Rectal smooth muscle tissue (tissue), 1 donor: Measurements from ENCODE around the gene ARL15.

Source experiments
- H3K27ac ChIP-seq: one replicate; pipeline ENCODE4 v1.7.0; 2013; ENCODE audit warnings: low read depth, low read length, inconsistent platforms
- H3K27me3 ChIP-seq: one replicate; pipeline ENCODE4 v1.7.0; 2013; ENCODE audit warnings: low read length; ENCODE audit not compliant: control insufficient read depth, insufficient read depth
- H3K36me3 ChIP-seq: one replicate; pipeline ENCODE4 v1.7.0; 2013; ENCODE audit warnings: low read length; ENCODE audit not compliant: control insufficient read depth, insufficient read depth
- H3K4me1 ChIP-seq: one replicate; pipeline ENCODE4 v1.7.0; 2013; ENCODE audit warnings: low read length; ENCODE audit not compliant: control insufficient read depth, insufficient read depth
- H3K4me3 ChIP-seq: one replicate; pipeline ENCODE4 v1.7.0; 2013; ENCODE audit warnings: low read length
- H3K9ac ChIP-seq: one replicate; pipeline ENCODE4 v1.7.0; 2013; ENCODE audit warnings: low read length

ARL15 gene

DNA sequence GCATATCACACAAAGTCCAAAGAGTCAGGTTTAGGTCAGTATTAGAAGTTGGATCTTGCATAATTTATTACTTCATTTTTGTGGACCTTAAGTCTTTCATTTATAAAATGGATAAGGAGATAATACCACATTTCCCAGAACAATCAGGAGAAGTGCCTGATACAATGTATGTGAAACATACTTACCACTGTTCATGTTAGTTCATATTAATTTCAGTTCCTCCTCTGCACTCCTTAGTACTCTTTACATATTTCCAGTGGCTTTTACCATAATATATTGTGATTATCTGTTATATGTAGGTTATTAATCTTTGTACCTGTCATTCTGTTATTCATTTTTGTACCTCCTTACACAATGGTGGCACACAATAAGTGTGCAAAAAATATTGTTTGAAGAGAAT lies 214.4 kb downstream of the ARL15 start:
- H3K27ac ChIP-seq, result no peak overlapping the region
- no peak overlapping the region for H3K4me3 ChIP-seq
- H3K9ac ChIP-seq, result no peak overlapping the region
- H3K36me3 ChIP-seq, result no peaks in the 10 kb centered on the region
- peaks cover 17% of the 10 kb centered on the region for H3K4me1 ChIP-seq
- H3K27me3 ChIP-seq, result no peaks in the 10 kb centered on the region

DNA sequence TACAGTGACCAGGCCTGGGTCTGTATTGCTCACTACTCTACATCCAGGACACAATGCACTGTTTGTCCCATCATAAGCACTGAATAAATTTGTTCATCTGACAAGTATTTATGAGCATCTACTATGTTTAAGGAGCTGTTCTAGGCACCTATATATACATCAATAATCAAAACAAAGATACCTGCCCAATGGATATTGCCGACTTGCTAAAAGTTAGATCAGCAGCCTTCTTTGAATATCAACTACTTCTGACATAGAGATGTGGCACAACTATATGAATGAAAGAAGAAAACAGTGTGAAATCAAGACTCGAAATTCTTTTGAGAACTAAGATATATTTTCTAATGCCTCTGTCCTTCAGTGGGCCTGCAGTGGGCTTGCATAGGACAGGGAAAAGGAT lies 215.7 kb downstream of the ARL15 start:
- H3K4me1 ChIP-seq, result peaks cover 17% of the 10 kb centered on the region
- no peak overlapping the region for H3K4me3 ChIP-seq
- H3K27me3 ChIP-seq, result no peaks in the 10 kb centered on the region
- no peaks in the 10 kb centered on the region for H3K36me3 ChIP-seq
- no peak overlapping the region for H3K27ac ChIP-seq
- no peak overlapping the region for H3K9ac ChIP-seq

GRCh38 chr5:54093861-54094260 lies 216.5 kb downstream of the ARL15 start:
- no peak overlapping the region for H3K4me3 ChIP-seq
- H3K27ac ChIP-seq, result no peak overlapping the region
- H3K4me1 ChIP-seq, result peaks cover 17% of the 10 kb centered on the region
- no peaks in the 10 kb centered on the region for H3K27me3 ChIP-seq
- no peaks in the 10 kb centered on the region for H3K36me3 ChIP-seq
- H3K9ac ChIP-seq, result no peak overlapping the region

- Histone ChIP-seq H3K4me3 (no peak overlapping the region), H3K27me3 (no peaks in the 10 kb centered on the region), H3K36me3 (no peaks in the 10 kb centered on the region), H3K27ac (no peak overlapping the region), H3K4me1 (peaks cover 17% of the 10 kb centered on the region), H3K9ac (no peak overlapping the region)
Measured at GRCh38 chr5:54093081-54093492, 217.3 kb downstream of the ARL15 start.

GRCh38 chr5:54091307-54092130 lies 218.9 kb downstream of the ARL15 start:
- H3K27me3 ChIP-seq, result no peaks in the 10 kb centered on the region
- H3K4me1 ChIP-seq, result peaks cover 17% of the 10 kb centered on the region
- no peak overlapping the region for H3K27ac ChIP-seq
- H3K4me3 ChIP-seq, result no peak overlapping the region
- no peak overlapping the region for H3K9ac ChIP-seq
- H3K36me3 ChIP-seq, result no peaks in the 10 kb centered on the region

DNA sequence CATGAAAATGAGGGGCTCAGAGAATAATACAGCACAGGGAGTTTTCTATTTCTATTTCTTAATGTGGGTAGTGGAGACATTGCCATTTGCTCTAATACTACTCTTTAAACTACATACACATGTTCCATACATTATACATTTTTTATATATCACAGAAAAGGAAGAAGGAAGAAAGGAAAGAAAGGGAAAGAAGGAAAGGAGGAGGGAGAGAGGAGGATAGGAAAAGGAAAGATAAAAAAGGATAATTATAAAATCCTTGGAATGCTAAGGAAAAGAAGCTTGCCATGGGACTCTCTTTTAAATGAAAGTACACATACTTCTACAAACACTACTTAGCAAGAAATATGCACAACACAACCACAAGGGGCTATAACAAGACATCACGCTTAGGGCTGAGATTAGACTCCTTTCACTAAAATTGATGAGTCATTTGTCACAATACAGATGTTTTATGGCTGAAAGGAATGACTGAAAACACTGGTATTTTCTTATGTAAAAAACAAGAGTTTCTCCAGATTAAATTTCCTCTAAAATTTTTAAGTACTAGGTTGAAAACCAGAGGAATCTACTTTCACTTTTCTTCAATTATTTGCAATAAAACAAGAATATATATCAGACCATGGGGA lies 219.8 kb downstream of the ARL15 start:
- Histone ChIP-seq H3K27me3 (no peaks in the 10 kb centered on the region), H3K36me3 (no peaks in the 10 kb centered on the region), H3K9ac (no peak overlapping the region), H3K4me3 (no peak overlapping the region), H3K27ac (no peak overlapping the region), H3K4me1 (peaks cover 17% of the 10 kb centered on the region)

DNA sequence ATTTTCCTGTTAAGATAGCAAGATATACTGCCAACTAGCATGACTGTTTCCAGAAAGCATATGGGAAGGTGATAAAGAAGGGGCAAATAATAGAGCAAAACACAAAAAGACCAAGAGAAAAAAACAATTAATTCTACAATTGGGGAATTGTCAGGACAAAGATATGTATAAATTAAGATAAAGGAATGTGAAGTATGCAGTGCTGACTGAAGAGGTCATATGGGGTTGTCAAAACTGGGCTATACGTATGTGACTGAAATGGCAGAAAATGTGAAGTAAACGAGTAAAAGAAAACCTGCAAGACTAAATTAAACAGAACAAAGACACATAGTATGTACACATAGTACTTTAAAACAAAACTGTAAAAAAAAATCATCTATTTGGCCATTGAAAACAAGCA lies 222.3 kb downstream of the ARL15 start:
- Histone ChIP-seq H3K27me3 (no peaks in the 10 kb centered on the region), H3K9ac (no peak overlapping the region), H3K27ac (no peak overlapping the region), H3K36me3 (no peaks in the 10 kb centered on the region), H3K4me3 (no peak overlapping the region), H3K4me1 (peaks cover 10% of the 10 kb centered on the region)

DNA sequence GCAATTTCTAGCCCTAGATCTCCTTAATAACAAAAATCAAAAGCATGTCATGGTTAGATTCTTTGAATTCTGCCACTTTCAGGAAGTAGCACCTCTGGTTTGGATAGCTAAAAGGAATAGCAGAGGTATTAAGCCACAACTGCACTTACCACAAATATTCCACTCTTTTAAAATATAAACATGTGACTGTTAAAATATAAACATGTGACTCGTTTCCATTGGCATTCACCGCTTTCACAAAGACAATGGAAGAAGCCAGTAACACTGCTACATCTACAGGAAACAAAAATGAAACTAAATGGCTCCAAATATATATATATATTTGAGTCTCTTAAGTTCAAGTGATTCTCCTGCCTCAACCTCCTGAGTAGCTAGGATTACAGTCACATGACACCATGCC lies 222.9 kb downstream of the ARL15 start:
- H3K27ac ChIP-seq, result no peak overlapping the region
- H3K9ac ChIP-seq, result no peak overlapping the region
- H3K4me3 ChIP-seq, result no peak overlapping the region
- peaks cover 8% of the 10 kb centered on the region for H3K4me1 ChIP-seq
- H3K36me3 ChIP-seq, result no peaks in the 10 kb centered on the region
- no peaks in the 10 kb centered on the region for H3K27me3 ChIP-seq

GRCh38 chr5:54086191-54086590 lies 224.2 kb downstream of the ARL15 start:
- Histone ChIP-seq H3K4me3 (no peak overlapping the region), H3K27ac (no peak overlapping the region), H3K9ac (no peak overlapping the region), H3K27me3 (no peaks in the 10 kb centered on the region), H3K4me1 (no peaks in the 10 kb centered on the region), H3K36me3 (no peaks in the 10 kb centered on the region)

DNA sequence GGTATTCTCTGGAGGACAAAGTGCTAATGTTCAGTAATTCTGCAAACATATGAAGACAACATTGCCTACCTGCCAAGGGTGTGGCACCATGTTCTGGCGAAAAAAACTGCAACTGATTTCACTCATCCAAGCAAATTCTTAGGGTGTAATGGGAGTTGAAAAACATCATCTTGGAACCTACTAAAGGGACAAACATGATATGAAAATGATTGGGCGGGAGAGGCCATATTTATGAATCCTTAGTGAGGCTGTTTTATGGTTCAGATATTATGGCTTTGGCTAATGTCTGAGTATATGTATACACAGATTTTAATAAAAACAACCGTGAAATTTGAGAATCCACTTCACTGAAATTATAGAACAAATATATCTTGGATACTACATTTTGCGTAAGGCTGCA lies 225.7 kb downstream of the ARL15 start:
- Histone ChIP-seq H3K27ac (no peak overlapping the region), H3K4me3 (no peak overlapping the region), H3K36me3 (no peaks in the 10 kb centered on the region), H3K9ac (no peak overlapping the region), H3K27me3 (no peaks in the 10 kb centered on the region), H3K4me1 (no peaks in the 10 kb centered on the region)

- Histone ChIP-seq H3K36me3 (no peaks in the 10 kb centered on the region), H3K4me1 (no peaks in the 10 kb centered on the region), H3K27ac (no peak overlapping the region), H3K27me3 (no peaks in the 10 kb centered on the region), H3K4me3 (no peak overlapping the region), H3K9ac (no peak overlapping the region)
Measured at GRCh38 chr5:54083851-54084250, 226.5 kb downstream of the ARL15 start.

- H3K27ac ChIP-seq, result no peak overlapping the region
- no peaks in the 10 kb centered on the region for H3K4me1 ChIP-seq
- H3K4me3 ChIP-seq, result no peak overlapping the region
- no peaks in the 10 kb centered on the region for H3K36me3 ChIP-seq
- no peak overlapping the region for H3K9ac ChIP-seq
- H3K27me3 ChIP-seq, result no peaks in the 10 kb centered on the region
Measured at GRCh38 chr5:54083245-54083644, 227.1 kb downstream of the ARL15 start.

- Histone ChIP-seq H3K36me3 (no peaks in the 10 kb centered on the region), H3K27me3 (no peaks in the 10 kb centered on the region), H3K27ac (no peak overlapping the region), H3K4me3 (no peak overlapping the region), H3K9ac (no peak overlapping the region), H3K4me1 (no peaks in the 10 kb centered on the region)
Measured at GRCh38 chr5:54081415-54081814, 229.0 kb downstream of the ARL15 start.
